SK-N-SH treated with all-trans-retinoic acid at 6 μM for 48 hours (cell line): ENCODE measurements around the gene LAIR2.
"Not testable (repeated sequence)": the region's sequence is repeated elsewhere in the genome, so short reads cannot be mapped to it uniquely, and the experiment has no call there.

ENCODE experiments used
- ATAC-seq: fragments of 200-7000 bp; cut with Tn5 transposase; 3 replicates; pipeline ENCODE4 v1.9.1; 2020; ENCODE audit warnings: mild to moderate bottlenecking, moderate library complexity
- ARNTL ChIP-seq: fragments of 450-650 bp; formaldehyde crosslinking; IDR thresholded peaks from 2 replicates; pipeline ENCODE4 v1.5.0; 2020; ENCODE audit warnings: low read depth, mild to moderate bottlenecking, moderate library complexity, borderline replicate concordance
- BACH2 ChIP-seq: fragments of 250-450 bp; sonication (Bioruptor Pico); IDR thresholded peaks from 2 replicates; pipeline ENCODE4 v1.9.0; 2021; ENCODE audit warnings: mild to moderate bottlenecking, borderline replicate concordance
- CSDC2 ChIP-seq: fragments of 250-450 bp; sonication (Bioruptor Pico); IDR thresholded peaks from 2 replicates; pipeline ENCODE4 v1.5.0; 2020; ENCODE audit warnings: mild to moderate bottlenecking, moderate library complexity
- CSRNP3 ChIP-seq: fragments of 250-450 bp; sonication (Bioruptor Pico); IDR thresholded peaks from 2 replicates; pipeline ENCODE4 v1.5.1; 2021; ENCODE audit warnings: mild to moderate bottlenecking, moderate library complexity
- ESRRG ChIP-seq: fragments of 250-450 bp; sonication (Bioruptor Pico); IDR thresholded peaks from 2 replicates; pipeline ENCODE4 v1.6.1; 2021; ENCODE audit warnings: mild to moderate bottlenecking
- GLIS3 ChIP-seq: fragments of 250-450 bp; sonication (Bioruptor Pico); IDR thresholded peaks from 2 replicates; pipeline ENCODE4 v1.5.0; 2020; ENCODE audit warnings: mild to moderate bottlenecking, moderate library complexity
- ISL1 ChIP-seq: fragments of 250-450 bp; sonication (Bioruptor Pico); IDR thresholded peaks from 2 replicates; pipeline ENCODE4 v2.1.2; 2022; ENCODE audit warnings: mild to moderate bottlenecking, moderate library complexity
- OSR1 ChIP-seq: fragments of 250-450 bp; sonication (Bioruptor Pico); IDR thresholded peaks from 2 replicates; pipeline ENCODE4 v1.8.0; 2022; ENCODE audit warnings: moderate library complexity, mild to moderate bottlenecking, inconsistent platforms
- POU6F1 ChIP-seq: fragments of 250-450 bp; sonication (Bioruptor Pico); IDR thresholded peaks from 2 replicates; pipeline ENCODE4 v1.8.0; 2021; ENCODE audit warnings: low read depth, mild to moderate bottlenecking, moderate library complexity, borderline replicate concordance
- PPARA ChIP-seq: fragments of 250-450 bp; sonication (Bioruptor Pico); IDR thresholded peaks from 2 replicates; pipeline ENCODE4 v1.5.0; 2020; ENCODE audit warnings: mild to moderate bottlenecking, borderline replicate concordance
- RARB ChIP-seq: fragments of 250-450 bp; sonication (Bioruptor Pico); IDR thresholded peaks from 2 replicates; pipeline ENCODE4 v1.8.0; 2021; ENCODE audit warnings: mild to moderate bottlenecking, moderate library complexity
- SNAI2 ChIP-seq: fragments of 250-450 bp; sonication (Bioruptor Pico); IDR thresholded peaks from 2 replicates; pipeline ENCODE4 v1.5.0; 2020; ENCODE audit warnings: mild to moderate bottlenecking, moderate library complexity
- TCF4 ChIP-seq: fragments of 250-450 bp; sonication (Bioruptor Pico); IDR thresholded peaks from 2 replicates; pipeline ENCODE4 v1.8.0; 2021; ENCODE audit warnings: mild to moderate bottlenecking, moderate library complexity, borderline replicate concordance
- TOX ChIP-seq: fragments of 250-450 bp; sonication (Bioruptor Pico); IDR thresholded peaks from 2 replicates; pipeline ENCODE4 v1.8.0; 2021; ENCODE audit warnings: mild to moderate bottlenecking, moderate library complexity, borderline replicate concordance
- TSHZ2 ChIP-seq: fragments of 250-450 bp; sonication (Bioruptor Pico); IDR thresholded peaks from 2 replicates; pipeline ENCODE4 v1.5.0; 2020; ENCODE audit warnings: mild to moderate bottlenecking, moderate library complexity
- ZC3H10 ChIP-seq: fragments of 250-450 bp; sonication (Bioruptor Pico); IDR thresholded peaks from 2 replicates; pipeline ENCODE4 v1.5.1; 2021; ENCODE audit warnings: mild to moderate bottlenecking, moderate library complexity
- ZFP3 ChIP-seq: fragments of 250-450 bp; sonication (Bioruptor Pico); IDR thresholded peaks from 2 replicates; pipeline ENCODE4 v1.5.0; 2020; ENCODE audit warnings: mild to moderate bottlenecking, moderate library complexity
- ZFP30 ChIP-seq: fragments of 450-650 bp; formaldehyde crosslinking; IDR thresholded peaks from 2 replicates; pipeline ENCODE4 v1.5.0; 2022; ENCODE audit warnings: mild to moderate bottlenecking, moderate library complexity
- ZNF565 ChIP-seq: fragments of 450-650 bp; formaldehyde crosslinking; conservative IDR thresholded peaks from 2 replicates; pipeline ENCODE4 v1.5.0; 2020; ENCODE audit warnings: low read depth, mild to moderate bottlenecking, moderate library complexity
- ZNF70 ChIP-seq: fragments of 450-650 bp; formaldehyde crosslinking; IDR thresholded peaks from 2 replicates; pipeline ENCODE4 v1.5.0; 2020; ENCODE audit warnings: mild to moderate bottlenecking, moderate library complexity
- ZNF8 ChIP-seq: fragments of 450-650 bp; formaldehyde crosslinking; IDR thresholded peaks from 2 replicates; pipeline ENCODE4 v1.5.0; 2020; ENCODE audit warnings: mild to moderate bottlenecking, moderate library complexity
- TF ChIP-seq, protein P1 (sequence below): fragments of 250-450 bp; sonication (Bioruptor Pico); IDR thresholded peaks from 2 replicates; pipeline ENCODE4 v1.5.1; 2020; ENCODE audit warnings: low read depth, mild to moderate bottlenecking, moderate library complexity
- TF ChIP-seq, protein P2 (sequence below): fragments of 250-450 bp; sonication (Bioruptor Pico); IDR thresholded peaks from 2 replicates; pipeline ENCODE4 v1.8.0; 2020; ENCODE audit warnings: mild to moderate bottlenecking, moderate library complexity, borderline replicate concordance

LAIR2 gene

GRCh38 chr19:54506079-54506478 is 3.4 kb downstream of the LAIR2 start:
- TF ChIP-seq, protein P1, sequence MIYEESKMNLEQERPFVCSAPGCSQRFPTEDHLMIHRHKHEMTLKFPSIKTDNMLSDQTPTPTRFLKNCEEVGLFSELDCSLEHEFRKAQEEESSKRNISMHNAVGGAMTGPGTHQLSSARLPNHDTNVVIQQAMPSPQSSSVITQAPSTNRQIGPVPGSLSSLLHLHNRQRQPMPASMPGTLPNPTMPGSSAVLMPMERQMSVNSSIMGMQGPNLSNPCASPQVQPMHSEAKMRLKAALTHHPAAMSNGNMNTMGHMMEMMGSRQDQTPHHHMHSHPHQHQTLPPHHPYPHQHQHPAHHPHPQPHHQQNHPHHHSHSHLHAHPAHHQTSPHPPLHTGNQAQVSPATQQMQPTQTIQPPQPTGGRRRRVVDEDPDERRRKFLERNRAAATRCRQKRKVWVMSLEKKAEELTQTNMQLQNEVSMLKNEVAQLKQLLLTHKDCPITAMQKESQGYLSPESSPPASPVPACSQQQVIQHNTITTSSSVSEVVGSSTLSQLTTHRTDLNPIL (CRISPR knock-in tag): no peak
- no peak for TF ChIP-seq TCF4 (CRISPR knock-in tag)
- no peak for TF ChIP-seq TSHZ2
- TF ChIP-seq ZFP30 (CRISPR knock-in tag): no peak
- no peak for TF ChIP-seq ZC3H10 (CRISPR knock-in tag)
- no peak for TF ChIP-seq BACH2
- TF ChIP-seq PPARA (CRISPR knock-in tag): no peak
- TF ChIP-seq CSDC2 (CRISPR knock-in tag): no peak
- TF ChIP-seq, protein P2, sequence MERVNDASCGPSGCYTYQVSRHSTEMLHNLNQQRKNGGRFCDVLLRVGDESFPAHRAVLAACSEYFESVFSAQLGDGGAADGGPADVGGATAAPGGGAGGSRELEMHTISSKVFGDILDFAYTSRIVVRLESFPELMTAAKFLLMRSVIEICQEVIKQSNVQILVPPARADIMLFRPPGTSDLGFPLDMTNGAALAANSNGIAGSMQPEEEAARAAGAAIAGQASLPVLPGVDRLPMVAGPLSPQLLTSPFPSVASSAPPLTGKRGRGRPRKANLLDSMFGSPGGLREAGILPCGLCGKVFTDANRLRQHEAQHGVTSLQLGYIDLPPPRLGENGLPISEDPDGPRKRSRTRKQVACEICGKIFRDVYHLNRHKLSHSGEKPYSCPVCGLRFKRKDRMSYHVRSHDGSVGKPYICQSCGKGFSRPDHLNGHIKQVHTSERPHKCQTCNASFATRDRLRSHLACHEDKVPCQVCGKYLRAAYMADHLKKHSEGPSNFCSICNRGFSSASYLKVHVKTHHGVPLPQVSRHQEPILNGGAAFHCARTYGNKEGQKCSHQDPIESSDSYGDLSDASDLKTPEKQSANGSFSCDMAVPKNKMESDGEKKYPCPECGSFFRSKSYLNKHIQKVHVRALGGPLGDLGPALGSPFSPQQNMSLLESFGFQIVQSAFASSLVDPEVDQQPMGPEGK (CRISPR knock-in tag): no peak
- no peak for TF ChIP-seq ISL1
- TF ChIP-seq TOX: no peak
- TF ChIP-seq ARNTL (CRISPR knock-in tag): no peak
- TF ChIP-seq RARB (CRISPR knock-in tag): no peak
- TF ChIP-seq CSRNP3: no peak
- TF ChIP-seq POU6F1 (CRISPR knock-in tag): no peak
- TF ChIP-seq SNAI2 (CRISPR knock-in tag): no peak
- no peak for TF ChIP-seq ZNF70 (CRISPR knock-in tag)
- no peak for TF ChIP-seq OSR1
- TF ChIP-seq ZFP3: no peak
- no peak for TF ChIP-seq ESRRG
- no peak for ATAC-seq

GRCh38 chr19:54507038-54507717 is 4.5 kb downstream of the LAIR2 start:
- not testable (repeated sequence) for ATAC-seq

DNA sequence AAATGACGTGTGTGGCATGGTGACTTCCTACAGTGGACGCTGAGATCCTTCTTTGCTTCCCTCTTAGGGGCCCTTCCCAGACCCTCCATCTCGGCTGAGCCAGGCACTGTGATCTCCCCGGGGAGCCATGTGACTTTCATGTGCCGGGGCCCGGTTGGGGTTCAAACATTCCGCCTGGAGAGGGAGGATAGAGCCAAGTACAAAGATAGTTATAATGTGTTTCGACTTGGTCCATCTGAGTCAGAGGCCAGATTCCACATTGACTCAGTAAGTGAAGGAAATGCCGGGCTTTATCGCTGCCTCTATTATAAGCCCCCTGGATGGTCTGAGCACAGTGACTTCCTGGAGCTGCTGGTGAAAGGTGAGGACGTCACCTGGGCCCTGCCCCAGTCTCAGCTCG is 5.2 kb downstream of the LAIR2 start:
- no peak for ATAC-seq
- TF ChIP-seq ISL1 (no peak), ZC3H10 (CRISPR knock-in tag) (no peak), ZNF8 (CRISPR knock-in tag) (no peak), ESRRG (no peak), PPARA (CRISPR knock-in tag) (no peak), POU6F1 (CRISPR knock-in tag) (no peak), ZFP3 (no peak), SNAI2 (CRISPR knock-in tag) (no peak), TCF4 (CRISPR knock-in tag) (no peak), ZNF565 (no peak), ZFP30 (CRISPR knock-in tag) (no peak), ZNF70 (CRISPR knock-in tag) (no peak), BACH2 (no peak), GLIS3 (CRISPR knock-in tag) (no peak), RARB (CRISPR knock-in tag) (no peak)
- TF ChIP-seq, protein P2 (CRISPR knock-in tag): no peak
- TF ChIP-seq, all 23 proteins: peak for 0

GRCh38 chr19:54508487-54508886 is 5.9 kb downstream of the LAIR2 start:
- ATAC-seq: not testable (repeated sequence)
